GM18499 (cell line): Measurements from ENCODE around the gene WDR27.
"Not testable (repeated sequence)": the region's sequence is repeated elsewhere in the genome, so short reads cannot be mapped to it uniquely, and the experiment has no call there.

ENCODE experiments used
- ATAC-seq: cut with Tn5 transposase; IDR thresholded peaks from one replicate; pipeline ENCODE4 v1.9.1; 2021; ENCODE audit warnings: moderate number of reproducible peaks; ENCODE audit not compliant: insufficient read depth, unreplicated experiment

WDR27 gene

GRCh38 chr6:169500688-169501087 is 201.1 kb downstream of the WDR27 start:
- ATAC-seq = no peak

GRCh38 chr6:169499848-169500247 is 202.0 kb downstream of the WDR27 start:
- ATAC-seq = no peak

GRCh38 chr6:169498916-169499513 is 202.8 kb downstream of the WDR27 start:
- no peak for ATAC-seq

- no peak for ATAC-seq
Measured at GRCh38 chr6:169495601-169496000, 206.2 kb downstream of the WDR27 start.

GRCh38 chr6:169494038-169494437 is 207.8 kb downstream of the WDR27 start:
- no peak for ATAC-seq

- no peak for ATAC-seq
Measured at GRCh38 chr6:169491482-169491881, 210.3 kb downstream of the WDR27 start.

- no peak for ATAC-seq
Measured at GRCh38 chr6:169490830-169491229, 211.0 kb downstream of the WDR27 start.

- no peak for ATAC-seq
Measured at GRCh38 chr6:169490246-169490641, 211.6 kb downstream of the WDR27 start.

GRCh38 chr6:169489563-169490245 is 212.1 kb downstream of the WDR27 start:
- ATAC-seq = no peak

GRCh38 chr6:169487579-169488436 is 214.0 kb downstream of the WDR27 start:
- ATAC-seq = no peak

GRCh38 chr6:169479783-169480495 is 221.9 kb downstream of the WDR27 start:
- no peak for ATAC-seq

GRCh38 chr6:169474362-169474761 is 227.5 kb downstream of the WDR27 start:
- ATAC-seq = no peak

- peak; percentile 63 for ATAC-seq
Measured at GRCh38 chr6:169473663-169474062, 228.2 kb downstream of the WDR27 start.

GRCh38 chr6:169472786-169473416 is 228.9 kb downstream of the WDR27 start:
- ATAC-seq = no peak

GRCh38 chr6:169470790-169471189 is 231.0 kb downstream of the WDR27 start:
- ATAC-seq = no peak

GRCh38 chr6:169469028-169469427 is 232.8 kb downstream of the WDR27 start:
- no peak for ATAC-seq

- ATAC-seq = not testable (repeated sequence)
Measured at GRCh38 chr6:169467755-169468154, 234.1 kb downstream of the WDR27 start.

GRCh38 chr6:169466256-169466655 is 235.6 kb downstream of the WDR27 start:
- ATAC-seq = not testable (repeated sequence)

- ATAC-seq = no peak
Measured at GRCh38 chr6:169457762-169458161, 244.1 kb downstream of the WDR27 start.

- ATAC-seq = no peak
Measured at GRCh38 chr6:169456840-169457239, 245.0 kb downstream of the WDR27 start.
